Gastrocnemius medialis (tissue), 4 donors: ENCODE measurements around the gene HIP1.

Experiments used
- CTCF ChIP-seq, 5 experiments: fragments of 450-650 bp in 3 of 5; fragments of 200-600 bp in 2 of 5; sonication (generic) in 2 of 5; IDR thresholded peaks in 4 of 5; conservative IDR thresholded peaks in 1 of 5; 1 replicate in 4 of 5; 2 replicates in 1 of 5; pipeline ENCODE4 v1.5.1; 2016 to 2019; ENCODE audit warnings: antibody characterized with exemption in 5 of 5, mild to moderate bottlenecking in 3 of 5, moderate library complexity in 3 of 5
- POLR2A ChIP-seq, 2 donors: fragments of 450-650 bp; IDR thresholded peaks; one replicate each; pipeline ENCODE4 v1.6.1; 2017; ENCODE audit warnings: antibody characterized with exemption in 2 of 2, mild to moderate bottlenecking in 2 of 2, moderate library complexity in 2 of 2

GRCh38 chr7:75743455-75743859, 4.7 kb upstream of the HIP1 start:
- TF ChIP-seq CTCF (IDR thresholded peaks at IDR 0.05 in 4 of 5, conservative IDR thresholded peaks at IDR 0.05 in 1 of 5) (no peak), POLR2A (IDR thresholded peaks at IDR 0.05) (no peak)
